HG03565 (cell line): Measurements from ENCODE around the gene ZNF292.
"Not testable (repeated sequence)": the region's sequence is repeated elsewhere in the genome, so short reads cannot be mapped to it uniquely, and the experiment has no call there.

Source experiments
- ATAC-seq: cut with Tn5 transposase; IDR thresholded peaks from one replicate; pipeline ENCODE4 v1.9.1; 2021; ENCODE audit warnings: mild to moderate bottlenecking, moderate library complexity; ENCODE audit not compliant: unreplicated experiment

ZNF292 gene

DNA sequence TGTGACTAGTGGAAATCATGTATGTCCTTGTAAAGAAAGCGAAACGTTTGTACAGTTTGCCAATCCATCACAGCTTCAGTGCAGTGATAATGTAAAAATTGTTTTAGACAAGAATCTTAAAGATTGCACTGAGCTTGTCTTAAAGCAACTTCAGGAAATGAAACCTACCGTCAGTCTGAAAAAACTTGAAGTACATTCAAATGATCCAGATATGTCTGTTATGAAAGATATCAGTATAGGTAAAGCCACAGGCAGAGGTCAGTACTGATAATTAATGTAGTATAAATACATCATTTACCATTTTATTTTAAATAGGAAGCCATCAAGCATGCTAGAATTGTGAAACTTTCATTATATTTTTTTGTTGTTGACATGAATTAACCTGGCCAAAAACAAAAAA, 106.2 kb downstream of the ZNF292 start:
- ATAC-seq, result no peak

DNA sequence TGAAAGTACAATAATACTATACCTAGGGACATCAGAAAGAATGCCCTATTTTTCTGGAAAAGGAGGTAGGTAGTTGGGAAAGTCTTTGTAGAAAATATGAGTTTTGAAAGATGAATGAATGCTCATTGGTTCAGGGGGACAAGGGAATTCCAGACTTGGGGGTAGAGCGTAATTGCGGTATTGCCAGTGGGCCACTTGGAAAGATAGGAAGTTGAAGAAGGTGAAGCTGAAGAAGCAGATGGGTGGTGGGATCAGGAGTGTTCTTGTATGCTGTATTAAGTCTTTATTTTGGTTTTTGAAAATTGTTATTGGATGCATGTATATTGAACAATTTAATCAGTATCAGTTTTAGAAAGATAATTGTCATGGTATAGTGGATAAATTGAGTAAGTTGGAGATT, 109.1 kb downstream of the ZNF292 start:
- ATAC-seq, result no peak

DNA sequence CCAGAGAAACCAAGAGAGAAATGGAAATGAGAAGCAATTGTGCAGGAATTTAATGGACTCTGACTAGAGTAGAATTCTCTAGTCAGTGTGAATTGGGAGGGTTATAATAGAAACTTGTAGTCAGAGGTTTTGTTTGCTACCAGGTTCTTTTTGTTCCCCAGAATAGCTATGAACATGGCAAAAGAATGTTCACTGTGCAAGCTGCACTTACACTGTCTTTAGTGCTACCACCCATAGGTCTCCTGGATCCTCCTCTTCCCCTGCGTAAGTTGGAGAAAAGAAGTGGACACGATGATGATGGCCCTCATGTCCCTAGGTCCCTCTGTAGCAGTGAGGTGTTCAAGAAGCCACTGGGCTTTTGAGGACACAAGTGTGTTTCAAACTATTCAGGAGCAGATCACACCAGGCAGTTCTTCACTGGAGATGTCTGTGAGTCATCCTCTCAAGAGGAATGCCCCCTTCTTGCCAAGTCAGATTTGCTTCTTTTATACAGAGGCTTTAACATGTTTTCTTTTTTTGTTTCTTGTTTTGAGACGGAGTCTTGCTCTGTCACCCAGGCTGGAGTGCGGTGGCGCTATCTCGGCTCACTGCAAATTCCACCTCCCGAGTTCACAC, 119.4 kb downstream of the ZNF292 start:
- ATAC-seq, result no peak

DNA sequence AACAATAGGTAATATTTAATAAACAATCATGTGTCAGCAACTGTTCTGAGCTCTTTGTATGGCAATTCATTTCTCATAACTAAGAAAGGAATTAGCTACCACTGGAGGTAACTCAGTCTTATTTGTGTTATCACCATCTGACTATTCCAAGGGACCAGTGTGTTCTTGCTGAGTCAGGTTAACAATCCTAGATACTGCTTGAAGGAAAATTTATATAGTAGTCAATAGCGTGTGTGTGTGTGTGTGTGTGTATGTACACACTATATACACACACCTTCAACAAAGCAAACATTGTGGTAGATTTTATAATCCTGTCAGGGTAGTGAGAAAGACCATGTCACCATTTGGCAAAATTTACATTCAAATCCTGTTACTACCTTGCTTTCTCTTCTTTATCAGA, 121.3 kb downstream of the ZNF292 start:
- no peak for ATAC-seq

DNA sequence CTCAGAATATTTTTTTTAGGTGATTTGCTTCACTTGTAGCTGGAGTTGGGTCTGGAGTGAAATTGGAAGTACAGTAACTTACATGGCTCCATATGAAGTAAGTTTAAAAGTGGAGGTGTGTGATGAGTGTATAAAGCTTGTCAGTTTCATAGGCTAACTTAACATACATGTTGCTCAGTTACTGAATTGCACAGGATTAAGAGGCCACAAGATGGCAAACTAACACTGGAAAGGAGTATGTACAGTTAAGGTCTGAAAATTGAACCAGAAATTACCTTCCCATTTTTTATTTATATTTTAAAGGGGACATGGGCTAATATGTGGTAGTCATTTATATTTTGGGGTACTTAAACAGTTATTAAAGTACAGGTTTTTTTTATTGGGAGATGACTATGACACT, 121.8 kb downstream of the ZNF292 start:
- ATAC-seq, result peak; percentile 39

DNA sequence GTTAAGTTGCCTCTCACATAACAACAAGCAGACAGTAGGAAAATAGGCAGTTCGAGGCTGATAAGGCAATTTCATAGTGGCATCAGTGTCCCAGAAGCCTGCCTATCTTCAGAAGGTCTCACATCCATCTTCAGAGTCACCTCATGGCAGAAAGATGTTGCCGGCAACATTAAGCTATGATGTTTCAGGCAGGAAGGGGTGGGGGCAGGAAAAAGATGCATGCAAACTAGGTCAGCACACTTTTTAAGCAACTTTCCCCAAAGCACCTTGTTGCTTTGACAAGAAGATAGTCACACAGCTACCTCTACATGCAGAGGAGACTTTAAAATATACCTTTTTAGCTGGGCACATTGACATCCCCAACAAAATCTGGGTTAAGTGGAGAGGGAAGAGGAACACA, 123.8 kb downstream of the ZNF292 start:
- ATAC-seq, result no peak

DNA sequence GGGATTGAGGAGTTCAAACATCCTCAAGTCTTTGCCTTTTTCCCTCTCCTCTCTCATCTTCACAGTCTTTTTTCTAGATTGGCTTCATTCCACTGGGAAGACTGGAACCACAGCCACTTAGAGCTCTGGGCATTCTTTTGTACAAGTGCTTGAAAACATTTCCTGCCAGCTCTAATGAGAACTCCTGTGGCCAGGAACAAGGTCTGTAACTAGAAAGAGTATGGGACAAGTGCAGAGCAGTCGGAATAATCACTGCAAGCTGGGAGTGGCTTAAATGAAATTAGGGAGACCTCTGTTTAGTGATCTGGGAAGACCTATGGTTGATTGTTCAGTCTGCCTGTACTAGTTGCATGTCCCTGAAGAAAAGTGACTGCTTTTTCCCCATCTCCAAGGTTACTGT, 126.1 kb downstream of the ZNF292 start:
- ATAC-seq, result no peak

DNA sequence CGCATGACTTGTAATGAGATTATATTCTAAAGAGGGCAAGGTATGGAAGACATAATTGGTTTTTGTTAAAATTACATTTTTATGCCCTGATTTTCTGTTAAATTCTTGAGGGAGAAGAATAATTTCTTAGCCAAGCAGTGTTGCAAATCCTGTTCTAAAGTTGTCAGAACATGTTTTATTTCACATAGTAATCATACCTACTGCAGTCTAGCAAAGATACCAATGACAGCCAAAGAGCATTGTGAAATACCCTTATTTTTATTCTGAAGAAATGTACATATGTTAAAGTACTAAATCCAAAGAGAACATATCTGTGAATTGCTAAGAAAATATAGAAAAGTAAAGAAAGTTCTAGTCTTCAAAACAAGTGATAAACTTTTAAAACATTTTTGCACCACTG, 127.4 kb downstream of the ZNF292 start:
- ATAC-seq, result no peak

DNA sequence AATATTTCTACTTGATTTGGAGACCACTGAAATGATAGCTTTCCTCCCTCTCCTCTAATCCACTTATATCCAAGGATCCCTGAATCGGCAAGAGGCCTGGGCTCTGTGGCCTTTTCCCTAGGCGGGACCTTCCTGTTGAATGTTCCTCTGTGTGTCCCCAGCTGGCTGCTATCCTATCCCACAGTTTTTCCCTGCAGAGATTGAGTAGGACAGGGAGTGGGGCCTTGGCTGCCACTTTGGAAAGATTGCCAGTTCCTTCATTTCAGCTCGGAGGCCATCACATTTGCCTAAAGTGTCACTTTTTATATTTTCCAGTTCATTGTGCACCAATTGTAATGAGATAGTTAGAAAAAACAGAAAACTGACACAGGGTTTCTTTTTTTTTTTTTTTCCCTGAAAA, 128.1 kb downstream of the ZNF292 start:
- ATAC-seq, result no peak

DNA sequence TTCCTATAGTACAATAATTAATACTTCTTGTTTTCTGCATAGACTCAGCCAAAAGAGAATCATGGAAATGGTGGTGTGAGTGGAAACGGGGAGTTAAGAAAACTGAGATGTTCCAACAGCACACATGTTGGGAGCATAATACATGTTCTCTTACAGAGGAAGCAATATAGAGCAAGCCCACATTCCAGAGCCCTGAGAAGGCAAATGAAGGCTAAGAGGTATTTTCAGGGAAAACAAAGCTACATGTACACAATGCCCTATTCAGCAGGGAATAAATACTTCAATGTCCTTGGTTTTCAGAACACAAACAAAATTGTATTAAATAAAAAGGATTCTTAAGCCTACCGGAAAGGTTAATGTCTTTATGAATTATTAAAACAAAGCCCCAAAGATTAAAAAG, 131.9 kb downstream of the ZNF292 start:
- ATAC-seq, result no peak

DNA sequence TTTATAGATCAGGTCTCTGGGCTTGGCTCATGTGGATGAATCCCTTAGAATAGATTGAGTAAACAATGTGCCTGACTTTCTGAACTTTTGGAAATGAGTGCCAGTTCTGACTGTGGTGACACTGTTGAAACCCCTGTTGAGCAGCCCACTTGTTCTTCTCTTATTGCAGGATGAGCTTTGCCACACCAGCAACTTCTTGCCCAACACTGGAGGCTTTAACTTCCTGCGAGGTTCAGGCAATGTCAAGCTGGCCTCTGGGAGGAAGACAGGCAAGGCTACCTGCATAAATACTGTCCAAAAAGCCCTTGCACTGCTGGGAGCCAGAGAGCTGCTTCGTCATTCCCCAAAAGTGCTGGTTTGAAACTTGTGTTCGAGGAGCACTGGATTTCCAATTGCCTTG, 134.2 kb downstream of the ZNF292 start:
- ATAC-seq, result no peak

DNA sequence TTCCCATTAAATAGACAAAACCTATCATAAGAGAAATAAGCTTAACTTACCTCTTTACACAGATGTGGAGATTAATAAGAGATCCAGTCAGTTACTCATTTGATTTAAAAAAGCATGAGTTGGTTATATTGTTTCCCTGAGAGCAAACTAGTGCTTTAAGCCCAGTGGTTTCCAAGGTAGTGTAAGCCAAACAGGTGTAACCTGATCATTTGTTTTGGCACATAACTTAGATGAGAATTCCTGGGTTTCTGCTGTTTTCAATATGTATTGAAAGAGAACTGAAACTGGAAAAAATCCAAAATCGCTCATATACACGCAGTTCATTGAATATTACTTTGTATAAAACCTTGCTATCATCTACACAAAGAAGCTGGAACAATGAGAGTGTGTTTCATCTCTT, 136.5 kb downstream of the ZNF292 start:
- ATAC-seq, result no peak

DNA sequence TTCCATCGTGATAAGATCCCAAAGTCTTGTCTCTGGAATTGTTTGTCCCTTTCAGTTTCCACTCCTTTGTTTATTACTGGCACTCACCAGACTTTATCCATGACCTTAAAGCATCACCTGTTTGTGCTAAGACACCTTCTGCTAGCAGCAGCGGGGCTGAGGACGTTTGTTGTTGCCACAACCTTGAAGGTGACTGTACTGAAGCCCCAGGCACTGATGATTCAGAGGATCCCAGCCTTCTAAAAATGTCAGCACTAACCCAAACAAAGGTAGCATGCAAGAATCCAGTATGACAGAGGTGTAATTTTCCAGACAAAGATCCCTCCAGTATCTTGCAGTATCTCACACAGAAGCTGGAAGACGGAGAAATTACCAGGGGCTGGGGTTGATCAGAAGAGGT, 138.2 kb downstream of the ZNF292 start:
- ATAC-seq, result no peak

DNA sequence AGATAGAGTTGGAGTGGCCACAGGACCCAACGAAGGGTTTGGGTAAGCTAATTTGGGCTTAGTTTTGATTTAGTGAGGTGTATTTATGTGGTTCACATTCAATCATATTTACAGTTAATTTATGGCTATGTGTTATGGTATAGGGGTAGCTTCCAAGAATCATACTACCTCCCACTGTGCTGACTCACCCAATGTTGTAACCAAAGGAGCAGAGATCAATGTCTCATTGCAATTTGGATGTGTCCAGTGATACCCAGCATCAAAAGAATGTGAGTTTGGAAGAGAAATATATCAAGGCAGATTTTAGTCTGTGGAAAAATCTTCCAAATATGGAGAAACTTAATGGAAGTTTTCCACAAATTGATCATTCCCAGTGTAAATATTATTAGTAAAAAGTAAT, 141.8 kb downstream of the ZNF292 start:
- no peak for ATAC-seq

DNA sequence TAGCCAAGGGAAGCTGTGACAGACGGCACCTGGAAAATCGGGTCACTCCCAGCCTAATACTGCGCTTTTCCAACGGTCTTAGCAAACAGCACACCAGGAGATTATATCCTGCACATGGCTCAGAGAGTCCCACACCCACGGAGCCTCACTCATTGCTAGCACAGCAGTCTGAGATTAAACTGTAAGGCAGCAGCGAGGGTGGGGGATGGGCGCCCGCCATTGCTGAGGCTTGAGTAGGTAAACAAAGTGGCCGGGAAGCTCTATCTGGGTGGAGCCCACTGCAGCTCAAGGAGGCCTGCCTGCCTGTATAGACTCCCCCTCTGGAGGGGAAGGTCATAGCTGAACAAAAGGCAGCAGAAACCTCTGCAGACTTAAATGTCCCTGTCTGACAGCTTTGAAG, 145.9 kb downstream of the ZNF292 start:
- ATAC-seq, result not testable (repeated sequence)

DNA sequence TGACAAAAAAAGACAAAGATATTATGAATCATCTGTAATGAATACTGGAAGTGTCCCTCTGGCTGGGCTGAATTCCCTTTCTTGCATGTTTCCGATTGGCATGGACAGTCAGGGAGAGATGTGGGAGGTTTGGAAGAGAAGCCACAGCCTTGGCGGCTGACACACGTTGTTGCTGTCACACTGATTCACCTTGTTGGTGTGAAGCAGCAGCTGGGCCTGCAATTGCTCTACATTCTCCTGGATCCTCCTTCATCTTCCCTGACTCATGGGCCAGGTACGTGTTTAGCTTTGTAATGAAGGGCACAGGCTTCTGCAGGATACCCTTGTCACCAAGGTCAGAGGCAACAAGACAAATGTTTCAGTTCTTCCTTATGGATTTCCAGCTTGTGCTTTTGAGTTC, 153.6 kb downstream of the ZNF292 start:
- no peak for ATAC-seq

DNA sequence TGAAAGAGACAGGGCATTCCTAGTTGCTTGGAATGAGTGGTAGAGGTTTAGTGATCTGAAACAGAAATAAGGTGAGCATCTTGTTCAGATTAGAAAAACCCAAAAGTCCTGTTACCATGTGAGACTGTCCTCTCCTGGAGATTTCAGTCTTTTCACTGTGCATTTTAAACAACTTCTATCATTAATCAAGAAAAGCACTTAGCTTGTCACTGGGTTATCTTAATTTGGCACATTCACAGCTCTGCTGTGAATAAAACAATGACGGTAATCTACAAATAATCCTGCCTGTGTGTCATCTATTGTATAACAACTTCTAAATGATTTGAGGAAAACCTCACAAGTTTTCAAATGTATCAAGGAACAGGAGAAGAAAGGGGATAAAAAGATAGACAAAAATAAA, 157.5 kb downstream of the ZNF292 start:
- no peak for ATAC-seq
